NCI-H526 treated with DMSO at 0.1 percent for 48 hours (cell line): ENCODE measurements around the gene ZNF786.
"Not testable (repeated sequence)": the region's sequence is repeated elsewhere in the genome, so short reads cannot be mapped to it uniquely, and the experiment has no call there.

Experiments used
- DNase-seq: peaks from one replicate; lab custom pipeline; 2025; lab: John Stamatoyannopoulos, UW

The ZNF786 gene

DNA sequence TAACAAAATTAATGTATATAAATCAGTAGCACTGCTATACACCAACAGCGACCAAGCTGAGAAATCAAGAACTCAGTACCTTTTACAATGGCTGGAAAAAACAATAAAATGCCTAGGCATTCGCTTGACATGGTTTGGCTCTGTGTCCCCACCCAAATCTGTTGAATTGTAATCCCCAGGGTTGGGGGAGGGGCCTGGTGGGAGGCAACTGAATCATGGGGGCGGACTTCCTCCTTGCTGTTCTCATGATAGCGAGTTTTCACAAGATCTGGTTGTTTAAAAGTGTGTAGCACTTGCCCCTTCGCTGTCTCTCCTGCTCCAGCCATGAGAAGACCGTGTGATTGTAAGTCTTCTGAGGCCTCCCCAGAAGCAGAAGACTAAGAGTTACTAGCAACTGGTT, 8.6 kb downstream of the ZNF786 start:
- DNase-seq, result no peak

DNA sequence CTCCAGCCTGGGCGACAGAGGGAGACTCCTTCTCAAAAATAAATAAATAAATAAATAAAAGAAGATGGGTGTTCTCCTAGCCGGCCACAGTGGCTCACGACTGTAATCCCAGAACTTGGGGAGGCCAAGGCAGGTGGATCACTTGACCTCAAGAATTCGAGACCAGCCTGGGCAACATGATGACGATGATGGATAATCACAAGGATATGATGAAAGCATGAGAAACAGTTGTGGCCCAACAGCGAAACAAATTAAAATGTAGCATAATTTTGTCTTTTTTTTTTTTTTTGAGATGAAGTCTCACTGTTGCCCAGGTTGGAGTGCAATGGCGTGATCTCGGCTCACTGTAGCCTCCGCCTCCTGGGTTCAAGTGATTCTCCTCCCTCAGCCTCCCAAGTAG, 12.9 kb downstream of the ZNF786 start:
- DNase-seq, result no peak

DNA sequence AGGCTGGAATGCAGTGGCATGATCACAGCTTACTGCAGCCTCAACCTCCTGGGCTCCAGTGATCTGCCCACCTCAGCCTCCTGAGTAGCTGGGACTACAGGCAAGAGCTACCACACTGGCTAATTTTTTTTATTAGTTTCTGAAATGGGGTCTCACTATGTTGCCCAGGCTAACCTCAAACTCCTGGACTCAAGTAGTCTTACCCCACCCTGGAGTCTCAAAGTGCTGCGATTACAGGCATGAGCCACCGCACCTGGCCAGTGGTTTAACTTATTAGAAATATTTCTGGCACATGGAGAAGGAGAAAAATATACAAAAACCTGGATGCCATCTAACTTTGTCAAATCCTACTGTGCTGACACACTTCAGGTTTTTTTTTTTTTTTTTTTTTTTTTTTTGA, 15.2 kb downstream of the ZNF786 start:
- no peak for DNase-seq

DNA sequence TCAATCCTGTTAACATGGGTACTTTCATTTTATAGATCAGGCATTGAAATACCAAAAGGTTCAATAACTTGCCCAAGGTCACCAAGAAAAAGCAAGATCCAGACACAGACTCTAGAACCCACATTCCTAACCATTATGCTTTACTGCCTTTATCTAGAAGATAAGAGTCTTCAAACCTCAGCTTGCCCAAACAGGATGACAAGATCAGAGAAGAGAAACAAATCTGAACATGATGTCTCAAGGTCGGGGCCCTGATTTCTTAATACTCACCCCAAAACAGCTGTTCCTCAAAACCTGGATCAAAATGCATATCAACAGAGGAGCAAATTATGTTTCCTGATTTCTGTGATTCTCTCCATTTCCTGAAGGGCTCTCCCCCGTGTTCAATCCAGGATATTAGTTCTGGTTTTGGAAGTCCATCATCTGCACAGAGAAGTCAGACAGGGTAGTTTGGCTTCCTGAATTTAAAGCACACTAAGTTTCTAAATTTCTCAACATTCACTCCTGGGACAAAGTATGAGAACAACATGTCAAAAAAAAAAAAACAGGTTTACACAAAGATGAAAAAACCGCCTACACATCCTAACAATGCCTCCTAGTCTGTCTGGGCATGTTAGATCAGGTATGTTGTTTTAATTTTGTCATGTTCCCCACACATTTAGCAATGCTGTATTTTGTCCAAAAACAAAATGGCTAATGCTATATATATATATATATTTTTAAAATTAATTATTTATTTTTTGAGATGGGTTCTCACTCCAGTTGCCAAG, 16.2 kb downstream of the ZNF786 start:
- no peak for DNase-seq

DNA sequence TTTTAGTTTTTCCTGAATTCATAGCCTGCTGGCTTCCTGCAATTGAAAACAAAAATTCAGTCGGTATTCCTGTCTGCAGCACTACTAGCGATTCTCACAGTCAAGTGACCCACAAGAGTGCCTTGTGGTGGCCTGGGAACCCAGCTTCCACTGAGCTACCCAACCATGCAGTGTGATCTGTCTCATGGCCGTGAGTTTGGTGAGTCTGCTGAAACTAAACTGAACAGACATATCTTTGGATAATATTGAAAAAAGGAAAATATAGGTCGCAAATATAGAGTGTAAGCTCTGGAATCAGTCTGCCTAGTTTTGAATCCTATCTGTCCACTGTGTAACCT, 18.1 kb downstream of the ZNF786 start:
- DNase-seq, result no peak

DNA sequence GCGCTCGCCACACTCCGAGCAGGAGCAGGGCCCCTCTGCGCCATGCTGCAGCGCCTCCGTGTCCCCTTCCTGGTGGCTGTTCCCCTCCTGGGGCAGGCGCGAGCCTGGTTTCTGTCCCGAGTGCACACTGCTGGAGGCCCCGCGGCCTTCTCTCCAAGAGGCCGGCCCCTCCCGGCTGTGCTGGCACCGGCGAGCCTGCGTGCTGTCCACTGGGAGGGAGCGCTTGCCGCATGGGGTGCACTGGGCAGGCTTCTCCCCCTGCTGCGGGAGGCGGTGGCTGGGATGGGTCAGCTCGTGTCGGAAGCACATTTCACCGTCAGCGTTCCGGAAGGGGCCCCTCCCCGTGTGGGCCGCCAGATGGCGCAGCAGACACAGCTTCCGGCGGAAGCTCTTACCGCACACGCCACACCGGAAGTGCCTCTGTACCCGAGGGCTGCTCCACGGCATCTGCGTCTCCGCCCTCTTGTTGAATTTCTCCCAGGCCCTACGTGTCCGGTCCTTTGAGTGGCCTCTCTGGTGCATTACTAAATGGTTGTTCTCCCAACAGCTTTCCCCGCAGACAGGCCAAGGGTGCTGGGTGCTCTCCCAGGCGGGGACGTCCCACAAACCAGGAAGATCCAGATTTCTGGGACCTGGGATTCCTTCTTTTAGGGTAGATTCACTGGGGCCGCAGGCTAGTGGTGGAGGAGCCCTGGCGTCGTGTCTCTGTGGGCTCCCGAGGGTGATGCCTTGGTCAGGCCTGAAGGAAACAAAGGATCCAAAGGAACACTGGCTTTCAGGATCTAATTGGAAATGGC, 18.7 kb downstream of the ZNF786 start:
- no peak for DNase-seq

DNA sequence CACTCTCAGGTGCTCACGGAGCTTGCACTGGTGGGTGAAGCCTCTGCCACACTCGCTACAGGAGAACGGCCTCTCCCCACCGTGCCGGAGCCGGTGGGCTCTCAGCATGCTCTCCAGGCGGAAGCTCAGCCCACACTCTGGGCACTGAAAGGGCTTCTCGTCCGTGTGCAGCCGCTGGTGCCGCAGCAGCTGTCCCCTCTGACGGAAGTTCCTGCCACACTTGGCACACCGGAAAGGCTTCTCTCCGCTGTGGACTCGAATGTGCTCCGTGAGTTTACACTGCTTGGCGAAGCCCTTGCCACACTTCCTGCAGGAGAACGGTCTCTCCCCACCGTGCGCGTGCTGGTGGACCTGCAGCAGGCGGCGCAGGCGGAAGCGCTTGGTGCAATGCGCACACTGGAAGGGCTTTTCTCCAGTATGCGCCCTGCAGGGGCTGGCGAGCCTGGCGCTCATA, 19.3 kb downstream of the ZNF786 start:
- DNase-seq, result no peak

DNA sequence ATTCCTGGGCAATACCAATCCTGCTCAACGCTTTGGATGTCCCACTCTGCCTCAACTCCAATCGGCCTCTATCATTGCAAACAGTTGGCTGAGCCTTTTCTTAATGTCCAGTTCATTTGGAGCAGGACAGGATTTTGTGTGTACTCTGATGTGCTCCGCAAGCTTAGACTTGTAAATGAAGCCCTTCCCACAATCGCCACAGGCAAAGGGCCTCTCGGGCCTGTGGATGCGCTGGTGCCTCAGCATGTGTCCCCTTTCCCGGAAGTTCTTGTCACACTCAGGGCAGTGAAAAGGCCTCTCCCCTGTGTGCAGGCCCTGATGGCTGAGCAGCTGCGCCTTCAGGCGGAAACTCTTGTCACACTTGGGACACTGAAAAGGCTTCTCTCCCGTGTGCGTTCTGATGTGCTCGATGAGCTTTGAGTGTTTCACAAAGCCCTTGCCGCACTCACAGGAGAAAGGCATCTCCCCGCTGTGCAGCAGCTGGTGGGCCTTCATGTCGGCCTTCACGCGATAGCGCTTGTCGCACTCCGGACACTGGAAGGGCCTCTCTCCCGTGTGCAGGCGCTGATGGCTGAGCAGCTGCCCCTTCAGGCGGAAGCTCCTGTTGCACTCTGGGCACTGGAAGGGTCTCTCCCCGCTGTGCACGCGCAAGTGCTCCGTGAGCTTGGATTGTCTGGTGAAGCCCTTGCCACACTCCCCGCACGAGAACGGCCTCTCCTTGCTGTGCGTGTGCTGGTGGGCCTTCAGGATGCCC, 20.0 kb downstream of the ZNF786 start:
- DNase-seq, result no peak

DNA sequence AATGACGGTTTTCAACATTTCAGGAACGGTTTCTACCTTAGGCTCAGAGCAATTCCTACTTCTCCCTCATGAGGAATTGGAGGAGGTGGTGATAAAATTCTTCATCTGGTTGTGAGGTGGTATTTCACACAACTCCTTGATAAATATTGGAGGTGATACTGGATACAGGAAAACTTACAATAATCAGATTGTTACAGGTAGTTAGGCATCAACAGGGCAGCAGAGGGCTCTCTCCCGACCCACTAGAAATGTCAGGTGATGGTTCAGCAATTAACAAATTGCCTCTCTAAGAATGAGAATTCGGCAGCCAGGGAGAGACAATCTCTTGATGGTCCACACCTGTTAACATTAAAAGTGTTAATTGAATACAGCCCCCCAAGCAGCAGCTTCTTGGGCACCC, 22.6 kb downstream of the ZNF786 start:
- DNase-seq, result no peak

DNA sequence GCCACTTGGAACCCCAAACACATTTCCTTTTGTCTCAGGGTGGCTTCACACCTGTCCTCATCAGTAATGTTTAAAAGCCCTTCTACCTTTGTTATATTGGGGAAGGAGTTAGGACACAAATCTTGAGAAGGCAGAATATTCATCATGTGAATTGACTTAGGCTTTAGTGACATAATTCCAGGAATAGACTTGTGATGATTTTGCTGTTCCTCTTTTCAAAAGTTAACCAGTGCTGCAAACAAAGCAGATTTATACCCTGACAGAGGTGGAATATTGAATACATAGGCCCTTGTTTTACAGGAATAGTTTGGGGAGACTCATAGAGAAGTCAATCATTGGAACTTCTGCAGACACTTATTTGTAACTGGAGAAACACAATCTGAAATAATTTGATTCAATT, 27.0 kb downstream of the ZNF786 start:
- DNase-seq, result no peak

DNA sequence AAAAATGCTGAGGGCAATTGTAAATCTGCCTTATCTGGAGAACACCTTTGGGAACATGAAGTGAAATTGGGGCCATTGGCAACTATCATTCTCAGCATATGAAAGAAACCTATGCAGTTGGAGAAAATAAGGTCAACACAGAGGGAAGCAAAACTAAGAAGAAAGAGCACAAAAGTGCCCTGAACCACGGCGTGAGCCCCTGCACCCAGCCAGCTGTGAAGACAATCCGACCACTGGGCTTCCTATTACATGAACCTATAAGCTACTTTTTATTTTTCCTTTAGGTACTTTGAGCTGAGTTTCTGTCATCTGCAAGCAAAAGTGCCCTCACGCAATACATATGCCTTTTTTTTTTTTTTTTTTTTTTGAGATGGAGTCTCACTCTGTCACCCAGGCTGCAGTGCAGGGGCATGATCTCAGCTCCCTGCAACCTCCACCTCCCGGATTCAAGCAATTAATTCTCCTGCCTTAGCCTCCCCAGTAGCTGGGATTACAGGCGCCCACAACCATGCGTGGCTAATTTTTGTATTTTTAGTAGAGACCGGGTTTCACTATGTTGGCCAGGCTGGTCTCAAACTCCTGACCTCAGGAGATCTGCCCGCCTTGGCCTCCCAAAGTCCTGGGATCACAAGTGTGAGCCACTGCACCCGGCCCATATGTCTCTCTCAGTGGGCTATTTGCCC, 28.2 kb downstream of the ZNF786 start:
- not testable (repeated sequence) for DNase-seq

DNA sequence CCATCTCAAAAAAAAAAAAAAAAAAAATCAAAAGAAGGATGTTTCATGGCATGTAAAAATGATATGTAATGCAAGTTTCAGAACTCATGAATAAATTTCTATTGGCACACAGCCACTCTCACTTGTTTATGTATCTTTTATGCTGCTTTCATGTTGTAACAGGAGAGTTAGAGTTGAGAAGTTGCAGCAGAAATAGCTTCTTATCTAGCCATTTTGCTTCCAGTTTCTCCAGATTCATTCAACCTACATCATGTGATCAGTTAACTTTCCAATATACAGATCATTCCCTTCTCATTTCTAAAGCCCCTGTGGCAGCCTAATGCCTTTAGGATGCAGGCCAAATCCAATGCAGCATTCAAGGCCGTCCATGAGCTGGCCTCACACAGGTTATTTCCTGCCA, 30.4 kb downstream of the ZNF786 start:
- DNase-seq, result no peak

DNA sequence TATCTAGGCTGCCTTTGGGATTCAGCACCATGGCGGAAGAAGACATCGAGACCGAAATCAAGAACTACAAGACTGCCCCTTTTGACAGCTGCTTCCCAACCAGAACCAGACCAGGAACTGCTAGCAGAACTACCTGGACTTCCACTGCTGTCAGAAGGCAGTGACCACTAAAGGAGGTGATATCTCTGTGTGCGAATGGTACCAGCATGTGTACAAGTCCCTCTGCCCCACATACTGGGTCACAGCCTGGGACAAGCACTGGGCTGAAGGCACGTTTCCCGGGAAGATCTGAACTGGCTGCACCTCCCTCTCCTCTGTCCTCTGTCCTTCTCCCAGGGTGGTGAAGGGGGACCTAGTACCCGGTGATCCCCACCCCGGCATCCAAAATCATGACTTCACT, 36.6 kb downstream of the ZNF786 start:
- no peak for DNase-seq

DNA sequence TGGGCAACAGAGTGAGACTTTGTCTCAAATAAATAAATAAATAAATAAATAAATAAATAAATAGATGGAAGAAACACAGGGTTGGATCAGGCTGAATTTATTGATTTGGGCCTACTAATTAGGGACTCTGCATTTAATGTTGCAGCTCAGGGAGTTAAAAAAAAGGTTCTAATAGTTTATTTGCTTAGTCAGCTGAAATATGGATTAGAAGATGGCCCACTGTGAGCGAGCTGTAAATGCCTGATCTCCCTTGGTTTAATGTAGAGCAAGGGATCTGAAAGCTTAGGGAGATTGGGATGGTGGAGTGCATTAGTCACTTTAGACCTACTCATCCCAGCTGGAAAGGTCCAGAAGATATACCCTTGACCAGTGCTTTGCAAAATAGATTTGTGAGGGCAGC, 37.1 kb downstream of the ZNF786 start:
- DNase-seq, result no peak

DNA sequence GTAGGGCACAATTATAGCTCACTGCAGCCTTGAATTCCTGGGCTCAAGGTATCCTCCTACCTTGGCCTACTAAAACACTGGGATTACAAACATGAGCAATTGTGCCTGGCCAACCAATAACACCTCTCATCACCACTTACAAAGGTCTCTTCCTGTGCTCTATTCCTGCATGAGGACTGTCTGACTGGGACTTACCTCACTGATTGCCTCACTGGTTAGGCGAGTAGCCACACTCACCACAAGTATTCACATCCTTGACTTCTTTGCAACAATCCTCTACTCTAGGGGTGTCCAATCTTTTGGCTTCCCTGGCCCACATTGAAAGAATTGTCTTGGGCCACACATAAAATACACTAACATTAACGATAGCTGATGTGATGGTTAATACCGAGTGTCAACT, 39.6 kb downstream of the ZNF786 start:
- DNase-seq, result no peak

DNA sequence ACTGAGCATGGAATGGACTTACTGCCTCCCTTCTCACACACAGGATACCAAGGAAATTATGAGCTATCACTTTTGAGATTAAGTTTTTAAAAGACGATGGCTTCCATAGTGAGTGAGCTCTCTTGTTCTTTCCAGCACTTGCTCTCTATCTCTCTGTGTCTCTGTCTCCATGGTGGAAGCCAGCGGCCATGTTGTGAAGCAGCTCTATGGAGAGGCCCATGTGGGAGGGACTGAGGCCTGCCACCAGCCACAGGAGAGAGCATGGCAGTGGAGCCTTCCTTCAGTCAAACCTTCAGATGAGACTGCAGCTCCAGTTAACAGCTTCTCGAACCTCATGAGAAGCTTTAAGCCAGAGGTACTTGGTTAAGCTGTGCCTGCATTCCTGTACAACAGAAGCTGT, 41.7 kb downstream of the ZNF786 start:
- no peak for DNase-seq

DNA sequence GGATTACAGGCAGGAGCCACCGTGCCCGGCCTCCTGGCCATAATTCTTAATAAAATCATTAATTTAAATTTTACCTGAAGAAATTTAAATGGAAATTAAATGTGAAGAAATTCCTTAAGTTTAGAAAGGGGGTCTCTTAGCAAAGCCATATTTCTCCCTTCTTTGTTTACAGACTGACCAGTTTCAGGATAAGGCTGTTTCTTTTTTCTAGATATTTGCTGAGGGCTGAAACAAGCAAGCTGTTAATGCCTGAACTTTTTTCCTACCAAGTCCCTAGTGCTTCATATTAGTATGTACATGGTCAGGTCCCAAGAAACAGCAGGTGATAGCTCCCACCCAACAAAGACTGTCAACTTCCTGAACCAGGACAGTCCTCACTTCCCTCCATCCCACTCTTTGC, 44.1 kb downstream of the ZNF786 start:
- no peak for DNase-seq

DNA sequence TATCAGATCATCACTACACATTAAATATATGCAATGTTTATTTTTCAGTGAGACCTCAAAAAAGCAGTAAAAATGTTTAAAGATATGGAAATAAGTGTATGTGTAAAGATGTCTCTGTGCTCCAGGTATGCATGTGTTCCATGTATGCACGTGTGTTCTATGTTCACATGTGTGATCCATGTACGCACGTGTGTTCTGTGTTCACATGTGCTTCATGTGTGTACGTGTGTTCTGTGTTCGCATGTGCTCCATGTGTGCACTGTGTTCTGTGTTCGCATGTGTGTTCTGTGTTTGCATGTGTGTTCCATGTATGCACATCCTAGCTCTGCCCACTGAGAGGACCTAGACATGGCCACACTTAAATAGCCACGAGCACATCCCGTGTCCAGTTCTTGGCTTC, 46.6 kb downstream of the ZNF786 start:
- DNase-seq, result no peak

DNA sequence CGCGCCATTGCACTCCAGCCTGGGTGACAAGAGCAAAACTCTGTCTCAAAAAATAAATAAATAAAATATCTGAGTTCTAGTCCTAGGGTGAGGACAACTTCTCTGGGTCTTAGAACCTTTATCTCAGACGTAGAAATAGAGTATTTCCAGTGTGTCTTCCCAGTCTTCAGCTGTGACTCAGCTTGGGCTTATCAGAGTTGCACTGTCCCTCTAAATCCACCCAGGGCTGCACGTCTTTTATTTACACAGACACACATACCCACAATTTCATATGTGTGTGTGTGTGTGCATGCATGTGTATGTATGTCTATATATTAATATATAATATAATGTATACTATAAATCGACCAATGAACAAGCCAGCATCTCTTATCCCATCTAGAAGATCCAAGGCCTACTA, 49.2 kb downstream of the ZNF786 start:
- DNase-seq, result no peak

DNA sequence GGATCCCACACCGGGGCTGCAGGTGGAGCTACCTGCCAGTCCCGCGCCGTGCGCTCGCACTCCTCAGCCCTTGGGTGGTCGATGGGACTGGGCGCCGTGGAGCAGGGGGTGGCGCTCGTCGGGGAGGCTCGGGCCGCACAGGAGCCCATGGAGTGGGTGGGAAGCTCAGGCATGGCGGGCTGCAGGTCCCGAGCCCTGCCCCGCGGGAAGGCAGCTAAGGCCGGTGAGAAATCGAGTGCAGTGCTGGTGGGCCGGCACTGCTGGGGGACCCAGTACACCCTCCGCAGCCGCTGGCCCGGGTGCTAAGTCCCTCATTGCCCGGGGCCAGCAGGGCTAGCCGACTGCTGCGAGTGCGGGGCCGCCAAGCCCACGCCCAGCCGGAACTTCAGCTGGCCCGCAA, 51.9 kb downstream of the ZNF786 start:
- DNase-seq, result not testable (repeated sequence)

DNA sequence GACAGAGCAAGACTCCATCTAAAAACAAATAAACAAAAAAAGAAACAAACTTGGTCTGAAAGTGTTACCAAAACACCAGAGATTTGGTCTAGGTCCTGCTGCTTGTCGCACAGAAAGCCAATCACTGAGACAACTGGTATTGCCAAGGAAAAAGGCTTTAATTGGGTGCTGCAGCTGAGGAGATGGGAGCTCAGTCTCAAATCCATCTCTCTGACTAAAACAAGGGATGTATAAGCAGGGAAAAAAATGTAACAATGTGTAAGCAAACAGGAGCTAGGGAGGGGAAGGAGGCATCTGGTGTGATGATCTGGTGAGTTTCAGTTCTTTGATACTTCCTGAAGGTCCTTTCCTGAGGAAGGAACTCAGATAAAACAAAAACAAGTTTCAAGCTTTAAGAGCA, 53.8 kb downstream of the ZNF786 start:
- no peak for DNase-seq

DNA sequence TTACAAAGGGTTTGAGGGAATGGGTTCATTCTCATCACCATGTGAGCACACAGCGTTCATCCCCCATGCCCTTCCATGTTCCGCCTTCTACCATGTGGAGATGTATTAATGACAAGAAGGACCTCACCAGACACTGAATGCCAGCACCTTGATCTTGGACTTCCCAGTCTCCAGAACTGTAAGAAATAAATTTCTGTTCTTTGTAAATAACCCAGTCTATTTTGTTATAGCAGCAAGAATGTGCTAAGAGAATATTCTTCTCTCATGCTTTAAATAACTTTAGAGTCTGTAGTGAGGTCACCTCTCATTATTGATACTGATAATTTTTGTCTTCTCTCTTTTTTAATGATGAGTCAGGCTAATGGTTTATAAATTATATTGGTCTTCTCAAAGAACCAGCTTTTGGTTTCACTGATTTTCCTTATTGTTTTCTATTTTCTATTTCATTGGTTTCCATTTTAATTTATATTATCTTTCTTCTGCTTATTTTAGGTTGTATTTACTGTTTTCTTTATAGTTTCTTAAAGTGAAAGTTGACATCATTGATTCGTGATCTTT, 59.1 kb downstream of the ZNF786 start:
- DNase-seq, result no peak
